ENCODE results near the gene STX8.
"Not testable (repeated sequence)": the region's sequence is repeated elsewhere in the genome, so short reads cannot be mapped to it uniquely, and the experiment has no call there.

Gene STX8

DNA sequence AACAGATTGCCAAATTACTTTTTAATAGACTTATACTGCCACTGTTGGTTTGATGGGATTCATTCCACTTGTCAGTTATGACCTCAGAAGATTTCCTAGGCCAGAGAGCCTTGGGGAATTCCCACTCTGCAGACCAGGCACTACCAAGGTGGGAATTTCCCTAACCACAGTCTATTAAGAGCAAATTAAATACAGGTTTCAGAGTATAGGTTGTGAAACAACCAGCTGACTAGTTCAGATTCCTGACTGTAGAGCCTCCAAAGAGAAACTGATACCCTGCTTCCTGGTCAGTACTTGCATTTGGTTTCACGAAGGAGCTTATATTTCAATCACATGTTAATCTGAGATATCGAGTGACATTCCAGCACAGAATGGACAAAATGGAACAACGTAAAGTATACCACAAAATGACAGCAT is 186.5 kb downstream of the STX8 start:
- DNase-seq (ENCODE audit: low read depth) = peak; percentile 57

DNA sequence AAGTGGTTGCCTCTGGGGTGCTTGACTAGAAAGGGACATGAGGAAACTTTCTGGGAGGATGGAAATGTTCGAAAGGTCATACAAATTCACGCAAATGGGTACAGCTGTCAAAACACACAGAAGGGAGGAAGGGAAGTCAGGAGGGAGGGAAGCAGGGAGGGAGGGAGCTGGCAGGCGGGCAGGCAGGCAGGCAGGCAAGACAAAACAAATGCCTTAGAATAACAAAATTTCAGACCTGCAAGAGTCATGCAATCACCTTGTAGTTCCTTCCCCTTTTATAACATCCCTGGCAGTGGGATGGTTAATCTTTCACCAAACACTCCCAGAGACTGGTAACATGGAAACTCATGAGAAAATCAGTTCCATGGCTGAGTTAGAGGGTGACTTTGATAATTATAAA is 189.2 kb downstream of the STX8 start:
- DNase-seq (ENCODE audit: low read depth) = no peak

DNA sequence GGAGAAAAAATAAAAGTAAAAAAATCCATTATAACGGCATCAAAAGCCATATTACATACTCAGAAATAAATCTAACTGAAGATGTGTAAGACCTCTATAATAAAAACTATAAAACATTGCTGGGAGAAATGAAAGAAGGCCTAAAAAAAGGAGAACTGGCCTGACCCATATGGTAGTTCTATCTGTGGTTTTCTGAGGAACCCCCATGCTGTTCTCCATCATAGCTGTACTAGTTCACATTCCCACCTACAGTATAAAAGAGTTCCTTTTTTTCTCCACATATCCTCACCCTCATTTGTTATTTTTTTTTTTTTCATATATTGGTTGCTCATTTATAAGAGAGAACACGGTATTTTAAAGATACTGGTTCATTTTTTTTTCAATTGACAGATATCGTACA is 191.8 kb downstream of the STX8 start:
- DNase-seq (ENCODE audit: low read depth) = no peak

DNA sequence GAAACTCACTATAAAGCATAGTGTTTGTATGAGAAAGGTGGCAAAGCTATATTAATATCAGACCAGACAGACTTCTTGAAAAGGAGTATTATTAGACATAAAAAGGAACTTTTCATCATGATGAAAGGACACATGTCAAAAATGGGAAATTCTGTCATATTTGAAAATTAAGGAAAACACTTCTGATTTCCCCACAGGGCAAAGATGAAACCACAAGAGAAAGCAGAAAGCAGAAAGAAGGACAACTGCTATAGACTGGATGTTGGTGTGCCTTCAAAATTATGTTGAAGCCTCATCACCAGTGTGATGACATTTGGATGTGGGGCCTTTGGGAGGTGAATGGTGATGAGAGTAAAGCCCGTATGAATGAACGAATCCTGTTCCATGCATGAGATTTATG is 193.0 kb downstream of the STX8 start:
- no peak for DNase-seq (ENCODE audit: low read depth)

DNA sequence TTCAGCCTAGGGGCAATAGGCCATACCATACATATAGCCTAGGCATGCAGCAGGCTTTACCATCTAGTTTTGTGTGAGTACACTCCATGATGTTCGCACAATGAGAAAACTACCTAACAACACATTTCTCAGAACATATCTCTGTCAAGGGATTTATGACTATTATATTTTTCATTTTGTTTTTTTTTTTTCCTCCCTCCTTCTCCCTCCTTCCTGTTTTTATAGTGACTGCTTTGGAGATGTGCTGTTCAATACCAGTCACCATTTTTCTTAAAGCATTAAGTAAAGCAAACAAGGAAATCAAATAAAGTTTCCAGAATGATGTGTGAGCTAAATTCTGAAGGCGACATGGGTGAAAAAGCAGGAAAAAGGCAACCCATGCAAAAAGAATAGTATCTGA is 194.6 kb downstream of the STX8 start:
- no peak for DNase-seq (ENCODE audit: low read depth)

DNA sequence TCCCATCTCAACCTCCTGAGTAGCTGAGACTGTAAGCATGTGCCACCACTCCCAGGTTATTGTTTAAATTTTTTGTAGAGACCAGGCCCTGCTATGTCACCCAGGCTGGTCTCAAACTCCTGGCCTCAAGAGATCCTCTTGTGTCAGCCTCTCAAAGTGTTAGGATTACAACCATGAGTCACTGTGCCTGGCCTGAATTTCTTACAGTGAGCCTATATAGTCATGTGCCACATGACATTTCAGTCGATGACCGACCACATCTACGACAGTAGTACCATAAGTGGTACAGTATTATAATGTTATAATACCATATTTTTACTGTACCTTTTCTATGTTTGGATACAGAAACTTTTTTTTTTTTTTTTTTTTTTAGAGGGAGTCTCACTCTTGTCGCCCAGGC is 195.3 kb downstream of the STX8 start:
- DNase-seq (ENCODE audit: low read depth) = no peak

DNA sequence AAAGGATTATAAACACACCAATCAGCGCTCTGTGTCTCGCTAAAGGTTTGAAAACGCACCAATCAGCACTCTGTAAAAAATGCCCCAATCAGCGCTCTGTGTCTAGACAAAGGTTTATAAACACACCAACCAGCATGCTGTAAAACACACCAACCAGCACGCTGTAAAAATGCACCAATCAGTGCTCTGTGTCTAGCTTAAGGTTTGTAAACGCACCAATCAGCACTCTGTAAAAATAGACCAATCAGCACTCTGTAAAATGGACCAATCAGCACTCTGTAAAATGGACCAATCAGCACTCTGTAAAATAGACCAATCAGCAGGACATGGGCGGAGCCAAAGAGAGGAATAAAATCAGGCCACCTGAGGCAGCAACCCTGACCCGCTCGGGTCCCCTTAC is 199.4 kb downstream of the STX8 start:
- not testable (repeated sequence) for DNase-seq (ENCODE audit: low read depth)

DNA sequence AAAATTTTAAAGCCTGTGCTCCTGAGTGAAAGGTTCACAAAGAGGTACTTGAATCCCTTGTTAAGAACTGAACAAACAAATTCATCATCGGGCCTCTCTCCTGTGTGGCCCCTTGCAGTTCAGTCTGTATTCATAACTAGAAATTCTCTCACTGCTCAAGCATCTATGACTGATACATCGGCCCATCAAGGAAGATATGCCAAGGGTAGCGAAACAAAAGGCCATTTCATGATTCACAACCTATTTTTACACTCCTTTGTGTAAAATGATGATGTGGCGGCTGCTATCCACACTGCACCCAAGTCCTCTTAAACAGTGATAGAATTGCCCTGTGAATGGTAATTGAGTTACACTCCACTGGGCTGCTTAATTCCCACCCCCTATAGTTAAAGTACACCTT is 204.6 kb downstream of the STX8 start:
- peak; percentile 63 for DNase-seq (ENCODE audit: low read depth)

DNA sequence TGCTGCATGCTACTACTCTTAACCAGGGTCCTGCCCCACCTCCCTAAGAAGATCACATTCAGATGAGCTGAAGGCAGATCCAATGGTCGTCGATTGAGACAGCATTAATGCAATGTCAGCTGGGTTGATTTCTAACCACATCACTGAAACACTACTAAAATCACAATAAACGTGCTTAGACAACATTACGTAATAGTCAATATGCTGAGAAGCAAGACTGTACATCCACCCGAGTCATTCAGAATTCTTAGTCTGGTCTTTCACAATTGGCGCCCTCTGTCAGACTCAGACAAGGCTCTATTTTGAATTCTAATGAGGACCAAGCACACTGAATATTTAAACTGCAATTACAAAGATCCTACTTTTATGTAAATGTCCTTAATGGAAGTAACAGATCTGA is 205.2 kb downstream of the STX8 start:
- no peak for DNase-seq (ENCODE audit: low read depth)

DNA sequence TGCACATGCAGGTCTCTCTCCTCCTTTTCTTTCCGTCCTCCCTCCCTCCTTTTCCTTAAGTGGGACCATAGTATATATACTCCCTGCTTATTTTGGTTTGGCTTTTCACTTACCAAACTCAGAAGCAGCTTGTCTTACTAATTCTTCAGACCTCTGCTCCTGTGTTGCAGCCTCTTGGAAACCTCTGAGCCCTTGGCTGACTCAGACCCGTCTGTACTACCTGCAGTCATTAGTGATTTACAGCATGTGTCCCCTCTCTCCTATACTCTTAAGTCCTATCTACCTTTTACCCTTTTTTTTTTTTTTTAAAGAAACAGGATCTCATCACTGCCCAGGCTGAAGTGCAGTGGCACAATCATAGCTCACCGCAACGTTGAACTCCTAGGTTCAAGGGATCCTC is 207.0 kb downstream of the STX8 start:
- DNase-seq (ENCODE audit: low read depth) = no peak

DNA sequence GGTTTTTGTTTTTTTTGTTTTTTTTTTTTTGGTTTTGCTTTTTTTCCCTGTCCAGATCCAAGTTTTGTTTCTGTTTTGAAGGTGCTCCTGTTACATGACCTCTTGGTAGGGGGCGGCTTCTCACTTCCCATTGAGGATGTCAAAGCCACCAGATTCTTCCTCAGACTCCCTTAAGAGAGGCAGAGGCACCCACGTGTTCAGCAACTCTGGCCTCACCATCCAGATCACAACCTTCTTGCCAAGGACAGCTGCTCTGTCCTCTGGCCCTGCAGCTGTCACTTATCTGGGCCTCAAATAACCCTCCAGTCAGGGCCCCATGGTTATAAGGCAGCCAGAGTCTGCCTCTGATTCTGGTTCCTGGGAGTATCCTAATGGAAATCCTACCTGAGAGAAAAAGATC is 208.5 kb downstream of the STX8 start:
- no peak for DNase-seq (ENCODE audit: low read depth)

DNA sequence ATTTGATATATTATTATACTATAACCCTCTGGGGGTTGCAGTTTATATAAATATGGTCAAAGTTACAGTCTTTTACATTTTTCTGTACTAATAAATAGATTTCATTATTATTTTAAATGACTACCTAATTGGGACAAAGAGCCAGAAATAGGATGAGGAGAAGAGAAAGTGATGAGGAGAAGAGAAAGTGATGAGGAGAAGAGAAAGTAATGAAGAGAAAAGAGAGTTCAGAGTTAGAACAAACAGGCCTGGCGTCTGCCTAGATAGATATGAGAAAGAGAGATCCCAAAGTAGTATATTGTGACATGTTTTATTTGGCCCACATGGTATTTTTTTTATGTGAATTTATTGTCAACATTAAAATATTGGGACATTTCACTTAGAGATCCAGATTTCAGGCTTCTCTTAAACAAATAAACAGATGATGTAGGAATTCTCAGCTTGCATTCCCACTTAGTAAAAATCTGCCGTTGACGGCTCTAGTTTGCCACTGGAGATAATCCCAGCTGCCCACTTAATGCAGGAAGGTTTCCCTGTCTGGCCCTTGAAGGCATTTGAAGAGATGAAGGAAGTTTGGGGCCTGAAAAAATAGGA is 210.7 kb downstream of the STX8 start:
- no peak for DNase-seq (ENCODE audit: low read depth)

DNA sequence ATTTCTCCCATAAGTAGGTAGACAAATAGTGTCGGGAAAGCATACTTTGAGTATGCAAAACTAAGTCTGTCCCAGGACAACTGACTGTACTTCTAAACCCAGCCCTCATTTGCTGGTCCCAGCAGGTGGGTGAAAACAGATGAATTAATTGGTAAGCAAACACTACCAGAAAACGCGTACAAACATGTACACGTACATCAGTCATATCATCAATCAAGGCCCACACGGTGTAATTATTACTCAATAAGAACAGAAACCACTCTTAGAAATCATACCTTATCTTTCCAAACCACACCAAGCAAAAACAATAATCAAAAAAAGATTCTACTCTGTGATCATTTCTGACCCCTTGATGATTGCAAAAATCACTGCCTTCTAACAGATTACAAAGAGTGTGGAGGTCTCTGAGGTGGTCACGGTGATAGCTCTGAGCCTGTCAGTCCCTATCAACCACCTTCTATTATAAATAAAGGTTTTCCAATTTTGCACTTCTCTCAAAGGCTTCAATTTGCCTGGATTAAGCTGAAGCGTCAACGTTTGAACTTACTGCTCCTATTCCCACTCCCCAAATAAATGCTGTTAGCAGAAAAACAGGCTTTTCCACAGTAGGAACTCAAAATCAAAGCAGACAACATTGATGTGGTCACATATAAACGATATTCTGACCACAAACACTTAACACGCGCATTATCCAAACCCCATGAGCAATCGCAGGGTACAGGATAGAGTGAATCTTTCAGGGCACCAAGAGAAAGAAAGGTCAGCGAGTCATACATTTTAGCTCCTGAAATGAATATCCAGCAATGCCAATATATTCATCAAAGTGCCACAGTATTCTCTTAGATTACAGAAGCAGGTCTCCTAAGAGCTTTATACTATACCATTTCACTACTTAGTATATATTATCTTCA is 211.9 kb downstream of the STX8 start:
- no peak for DNase-seq (ENCODE audit: low read depth)

DNA sequence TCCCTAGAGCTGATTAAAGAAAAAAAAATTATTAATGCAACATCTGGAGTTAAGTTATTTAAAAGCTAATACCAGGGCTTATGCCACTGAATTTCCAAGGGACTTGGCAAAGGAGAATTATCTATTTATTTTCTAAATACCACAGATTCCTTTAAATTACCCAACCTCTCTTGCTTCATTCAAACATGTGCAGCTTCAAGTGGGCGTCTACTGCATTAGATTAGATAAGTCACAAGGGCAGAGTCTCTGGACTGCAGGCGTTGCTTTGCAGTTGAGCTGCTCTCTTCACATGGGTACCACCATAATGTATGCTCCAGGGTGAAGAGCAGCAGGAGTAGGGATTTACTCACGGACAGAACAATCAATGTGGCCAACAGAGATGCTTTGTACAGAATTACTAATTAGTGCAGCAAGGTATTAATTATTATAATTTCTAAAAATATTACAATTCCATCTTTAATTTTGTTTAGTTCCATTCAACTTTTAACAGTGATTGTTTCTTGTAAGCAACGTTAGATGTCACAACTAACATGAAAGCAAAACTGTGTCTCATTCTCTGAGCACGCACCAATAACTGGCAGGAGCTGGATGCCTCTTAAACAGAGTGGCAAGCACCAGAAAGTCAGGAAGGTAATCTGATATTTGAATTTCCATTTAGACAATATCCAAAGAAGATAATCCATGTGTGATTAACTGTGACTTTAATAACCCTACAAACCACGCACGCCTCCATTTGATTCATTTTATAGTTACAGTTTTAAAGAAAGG is 214.2 kb downstream of the STX8 start:
- peak; percentile 73 for DNase-seq (ENCODE audit: low read depth)

DNA sequence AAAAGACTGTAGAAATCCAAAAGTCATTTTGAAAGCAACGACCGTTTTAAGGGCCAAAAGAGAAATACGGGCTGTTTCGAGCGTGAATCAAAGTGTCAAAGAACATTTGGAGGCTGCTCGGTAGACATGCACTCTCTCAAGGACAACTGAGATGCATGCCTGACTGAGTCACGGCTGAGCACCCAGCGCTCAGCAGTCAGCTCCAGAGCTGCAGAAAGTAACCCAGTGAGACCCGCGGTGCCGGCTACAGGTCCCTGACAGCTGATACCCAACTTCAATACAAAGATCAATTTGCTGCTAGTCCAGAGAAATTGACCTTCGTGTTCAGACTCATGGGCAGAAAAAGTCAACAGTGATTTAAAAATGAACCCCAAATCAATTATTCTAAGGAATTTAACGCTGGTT is 214.9 kb downstream of the STX8 start:
- peak; percentile 49 for DNase-seq (ENCODE audit: low read depth)

DNA sequence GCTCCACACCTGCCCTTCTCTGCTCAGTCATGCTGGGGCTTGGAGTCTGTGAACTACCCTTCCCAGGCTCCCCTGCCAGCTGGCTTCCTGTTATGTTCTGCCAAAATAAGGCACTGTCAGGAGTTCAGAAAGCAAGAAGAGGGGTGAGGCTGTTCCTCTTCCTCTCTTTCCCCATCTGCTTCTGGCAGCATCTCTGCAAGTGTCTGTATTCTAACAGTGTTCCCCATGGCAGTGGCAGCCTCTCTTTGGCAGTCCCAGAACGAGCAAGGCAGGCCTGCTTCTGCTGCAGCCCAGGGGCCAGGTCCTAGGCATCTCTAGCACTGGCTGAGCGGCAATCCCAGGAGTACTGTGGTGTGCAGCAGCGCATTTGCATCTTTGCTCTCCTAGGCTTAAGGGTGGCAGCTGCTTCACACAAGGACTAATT is 219.1 kb downstream of the STX8 start:
- DNase-seq (ENCODE audit: low read depth) = no peak

DNA sequence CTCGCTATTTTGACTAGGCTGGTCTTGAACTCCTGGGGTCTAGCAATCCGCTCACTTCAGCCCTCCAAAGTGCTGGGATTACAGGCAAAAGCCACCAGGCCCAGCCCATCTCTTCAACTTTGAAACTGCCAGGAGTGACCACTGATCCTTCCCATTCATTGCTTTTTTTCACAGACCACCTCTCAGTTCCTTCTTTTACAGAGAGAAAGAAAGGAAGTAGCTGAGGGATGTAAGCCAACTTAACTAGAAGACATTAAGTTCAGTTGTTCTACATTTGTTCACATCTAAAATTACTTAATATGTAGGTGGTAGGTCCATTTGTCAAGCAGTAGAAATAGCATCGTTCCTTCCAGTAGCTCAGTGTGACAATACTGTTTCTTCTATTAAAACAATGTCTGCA is 219.8 kb downstream of the STX8 start:
- DNase-seq (ENCODE audit: low read depth) = no peak

DNA sequence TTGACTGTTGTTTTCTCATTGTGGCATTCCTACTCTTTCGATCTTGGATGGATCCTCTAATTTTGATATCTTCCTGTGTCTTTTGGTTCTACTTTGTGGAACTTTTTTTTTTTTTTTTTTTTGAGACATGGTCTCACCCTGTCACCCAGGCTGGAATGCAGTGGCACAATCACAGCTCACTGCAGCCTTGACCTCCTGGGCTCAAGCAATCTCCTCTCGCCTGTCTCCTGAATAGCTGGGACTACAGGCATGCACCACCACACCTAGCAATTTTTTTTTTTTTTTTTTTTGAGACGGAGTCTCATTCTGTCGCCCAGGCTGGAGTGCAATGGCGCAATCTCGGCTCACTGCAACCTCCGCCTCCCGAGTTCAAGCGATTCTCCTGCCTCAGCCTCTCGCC is 220.4 kb downstream of the STX8 start:
- DNase-seq (ENCODE audit: low read depth) = not testable (repeated sequence)

DNA sequence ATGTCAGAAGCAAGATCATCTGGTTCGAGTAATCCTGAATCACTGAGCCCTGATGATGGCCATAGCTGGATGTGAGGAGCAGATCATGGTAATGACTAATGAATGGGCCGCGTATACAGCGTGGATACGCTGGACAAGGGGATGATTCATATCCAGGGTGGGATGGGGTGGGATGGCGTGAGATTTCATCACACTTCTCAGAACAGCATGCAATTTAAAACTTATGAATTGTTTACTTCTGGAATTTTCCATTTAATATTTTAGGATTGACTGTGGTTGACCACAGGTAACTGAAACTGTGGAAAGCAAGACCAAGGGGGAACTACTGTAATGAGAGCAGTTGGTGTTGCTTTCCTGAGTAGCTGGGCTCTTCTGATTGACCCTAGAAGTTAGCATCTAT is 225.5 kb downstream of the STX8 start:
- peak; percentile 89 for DNase-seq (ENCODE audit: low read depth)

DNA sequence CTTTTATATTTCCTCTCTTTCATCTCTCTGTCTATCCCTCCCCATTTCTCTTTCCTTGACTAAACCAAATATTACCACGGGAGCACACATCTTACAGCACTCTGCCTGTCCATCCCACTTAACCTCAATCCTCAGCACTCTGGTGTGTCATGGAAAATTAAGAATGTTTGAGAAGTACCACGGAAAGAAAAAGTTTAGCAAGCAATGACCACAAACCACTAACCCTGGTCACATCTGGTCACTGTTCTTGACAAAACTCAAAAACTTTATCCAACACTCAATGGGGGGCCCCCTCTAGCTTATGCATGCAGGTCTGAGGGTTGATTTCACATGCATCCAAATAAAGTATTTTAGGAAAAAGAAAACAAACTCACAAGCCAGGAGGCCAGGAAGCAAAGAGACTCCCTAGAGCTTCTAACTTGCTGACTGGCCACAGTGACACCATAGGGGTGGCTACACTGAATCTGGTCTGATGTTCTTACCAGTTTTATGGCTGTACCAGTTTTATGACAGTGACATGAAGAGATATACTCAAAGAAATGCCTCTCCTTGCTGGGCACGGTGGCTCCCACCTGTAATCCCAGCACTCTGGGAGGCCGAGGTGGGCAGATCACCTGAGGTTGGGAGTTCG is 229.2 kb downstream of the STX8 start:
- peak; percentile 49 for DNase-seq (ENCODE audit: low read depth)

DNA sequence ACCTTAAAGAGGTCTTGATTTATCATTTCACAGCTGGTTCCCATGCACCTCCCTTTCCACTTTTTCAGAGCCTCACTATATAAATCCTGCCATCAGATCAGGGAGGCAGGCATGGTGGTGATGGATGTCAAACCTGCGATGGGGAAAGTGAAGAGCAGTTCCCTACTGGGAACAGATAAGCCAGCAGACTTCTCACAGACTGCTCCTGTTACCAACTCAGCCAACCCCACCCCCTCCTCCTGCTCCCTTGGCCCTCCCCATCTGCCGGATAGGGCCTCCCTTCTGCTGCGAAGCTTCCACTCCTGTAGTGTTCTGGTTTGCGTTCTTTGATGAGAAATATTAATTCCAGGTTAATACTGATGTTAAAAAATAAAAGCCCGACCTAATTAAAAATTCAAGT is 232.1 kb downstream of the STX8 start:
- no peak for DNase-seq (ENCODE audit: low read depth)

DNA sequence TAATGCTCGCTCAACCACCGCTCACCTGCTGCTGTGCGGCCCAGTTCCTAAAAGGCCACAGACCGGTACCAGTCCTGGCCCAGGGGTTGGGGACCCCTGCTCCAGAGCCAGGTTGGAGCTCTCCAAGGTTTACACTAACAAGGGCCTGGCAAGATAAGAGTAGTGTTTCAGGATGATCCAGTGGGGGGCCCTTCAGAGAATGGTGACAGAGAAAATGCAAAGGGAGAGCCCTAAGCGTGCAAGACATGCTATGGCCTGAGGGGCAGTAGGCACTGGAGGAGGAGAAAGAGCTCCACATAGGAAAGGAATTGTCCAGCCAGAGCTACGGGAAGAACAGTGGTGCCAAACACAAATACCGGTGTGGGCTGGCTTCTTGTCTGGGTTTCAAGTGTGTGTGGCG is 233.4 kb downstream of the STX8 start:
- DNase-seq (ENCODE audit: low read depth) = no peak

DNA sequence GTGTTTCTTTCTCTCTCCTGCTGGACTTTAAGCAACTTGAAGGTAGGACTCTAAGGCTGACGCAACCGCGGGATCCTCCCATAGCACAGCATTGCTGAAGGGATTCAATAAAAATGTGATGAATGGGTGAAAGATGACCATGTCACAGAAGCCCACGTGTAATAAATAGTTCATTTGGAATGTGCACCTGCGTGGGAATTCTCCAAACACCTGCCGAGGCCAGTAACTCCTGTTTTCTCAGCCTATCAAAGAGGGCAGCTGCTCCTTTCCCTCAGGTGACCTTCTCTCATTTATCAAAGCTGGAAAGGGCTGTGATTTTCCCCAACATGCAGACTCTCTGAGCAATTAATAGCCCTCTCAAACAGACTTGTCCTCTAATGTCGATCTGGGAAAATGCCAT is 235.7 kb downstream of the STX8 start:
- no peak for DNase-seq (ENCODE audit: low read depth)
